ENCODE results near the gene AGK.

DNA sequence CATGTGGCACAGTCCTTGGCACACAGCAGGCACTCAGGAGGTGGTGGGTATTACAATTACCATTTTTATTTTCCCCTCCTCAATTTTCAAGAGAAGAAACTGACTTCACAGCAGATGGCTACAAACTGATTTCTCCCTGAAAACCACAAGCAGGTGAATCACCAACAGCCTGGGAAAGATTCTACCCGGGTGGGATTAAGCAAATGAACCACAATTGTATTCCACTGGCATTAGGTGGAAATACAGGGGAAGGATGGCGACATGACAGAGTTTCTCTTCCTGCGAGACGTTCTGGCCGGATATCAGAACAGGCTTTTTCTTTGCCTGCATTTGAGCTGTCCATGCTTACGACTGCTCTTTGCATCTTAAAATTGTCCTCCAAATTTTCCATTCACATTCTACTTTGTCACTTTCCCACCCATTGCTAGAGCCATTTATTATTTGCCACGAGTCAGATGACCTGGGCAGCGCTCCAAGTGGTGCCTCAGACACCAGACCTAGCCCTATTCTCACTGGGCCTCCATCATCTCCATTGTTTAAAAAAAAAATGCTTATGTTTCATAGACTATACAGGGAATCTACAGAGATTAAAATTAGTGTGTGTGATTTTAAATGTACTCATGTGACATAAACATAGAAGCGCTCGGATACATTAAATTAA, 146.1 kb downstream of the AGK start:
- TF ChIP-seq PPARA (CRISPR knock-in tag; IDR thresholded peaks at IDR 0.05; ENCODE audit: borderline replicate concordance), result no peak
- TF ChIP-seq CSDC2 (CRISPR knock-in tag; IDR thresholded peaks at IDR 0.05), result no peak
- TF ChIP-seq GLIS3 (CRISPR knock-in tag; IDR thresholded peaks at IDR 0.05), result no peak
- no peak for TF ChIP-seq PATZ1 (CRISPR knock-in tag; IDR thresholded peaks at IDR 0.05; ENCODE audit: borderline replicate concordance)
- no peak for TF ChIP-seq ARNTL (CRISPR knock-in tag; IDR thresholded peaks at IDR 0.05; ENCODE audit: borderline replicate concordance, low read depth)
- TF ChIP-seq ZC3H10 (CRISPR knock-in tag; IDR thresholded peaks at IDR 0.05), result no peak
- TF ChIP-seq ZNF565 (CRISPR knock-in tag; conservative IDR thresholded peaks at IDR 0.05; ENCODE audit: low read depth), result no peak
- no peak for TF ChIP-seq TOX (CRISPR knock-in tag; IDR thresholded peaks at IDR 0.05; ENCODE audit: borderline replicate concordance)
- no peak for TF ChIP-seq ZFP3 (CRISPR knock-in tag; IDR thresholded peaks at IDR 0.05)
- TF ChIP-seq CSRNP3 (CRISPR knock-in tag; IDR thresholded peaks at IDR 0.05), result no peak
- TF ChIP-seq ZFP30 (CRISPR knock-in tag; IDR thresholded peaks at IDR 0.05), result no peak
- TF ChIP-seq RARB (CRISPR knock-in tag; IDR thresholded peaks at IDR 0.05), result no peak
- TF ChIP-seq, protein P1, sequence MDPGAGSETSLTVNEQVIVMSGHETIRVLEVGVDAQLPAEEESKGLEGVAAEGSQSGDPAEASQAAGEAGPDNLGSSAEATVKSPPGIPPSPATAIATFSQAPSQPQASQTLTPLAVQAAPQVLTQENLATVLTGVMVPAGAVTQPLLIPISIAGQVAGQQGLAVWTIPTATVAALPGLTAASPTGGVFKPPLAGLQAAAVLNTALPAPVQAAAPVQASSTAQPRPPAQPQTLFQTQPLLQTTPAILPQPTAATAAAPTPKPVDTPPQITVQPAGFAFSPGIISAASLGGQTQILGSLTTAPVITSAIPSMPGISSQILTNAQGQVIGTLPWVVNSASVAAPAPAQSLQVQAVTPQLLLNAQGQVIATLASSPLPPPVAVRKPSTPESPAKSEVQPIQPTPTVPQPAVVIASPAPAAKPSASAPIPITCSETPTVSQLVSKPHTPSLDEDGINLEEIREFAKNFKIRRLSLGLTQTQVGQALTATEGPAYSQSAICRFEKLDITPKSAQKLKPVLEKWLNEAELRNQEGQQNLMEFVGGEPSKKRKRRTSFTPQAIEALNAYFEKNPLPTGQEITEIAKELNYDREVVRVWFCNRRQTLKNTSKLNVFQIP (CRISPR knock-in tag; IDR thresholded peaks at IDR 0.05; ENCODE audit: borderline replicate concordance, low read depth), result no peak

Measured in SK-N-SH treated with all-trans-retinoic acid at 6 μM for 48 hours (cell line).